DOHH2 (cell line): ENCODE data around the gene CBX5.

Experiments used
- H3F3A ChIP-seq: fragments of 200-600 bp; sonication (generic), shearing (Covaris generic); 2 replicates; pipeline ENCODE4 v1.6.0; 2016; ENCODE audit warnings: antibody characterized with exemption, mild to moderate bottlenecking; ENCODE audit not compliant: control insufficient read depth, insufficient read depth
- H3K27ac ChIP-seq: fragments of 200-600 bp; sonication (generic); 2 replicates; pipeline ENCODE4 v1.5.1; 2014; ENCODE audit warnings: low read depth, mild to moderate bottlenecking, low read length, moderate library complexity
- H3K27me3 ChIP-seq: fragments of 200-600 bp; sonication (generic); 2 replicates; pipeline ENCODE4 v1.6.1; 2014; ENCODE audit warnings: mild to moderate bottlenecking, low read length, mixed read lengths; ENCODE audit not compliant: control insufficient read depth
- H3K36me3 ChIP-seq: fragments of 200-600 bp; sonication (generic); 2 replicates; pipeline ENCODE4 v1.6.1; 2014; ENCODE audit warnings: mild to moderate bottlenecking, low read length, moderate library complexity, mixed read lengths; ENCODE audit not compliant: control insufficient read depth
- H3K4me1 ChIP-seq: fragments of 200-600 bp; sonication (generic); 2 replicates; pipeline ENCODE4 v1.6.1; 2014; ENCODE audit warnings: mild to moderate bottlenecking, low read length, mixed read lengths; ENCODE audit not compliant: control insufficient read depth
- H3K4me2 ChIP-seq: fragments of 200-600 bp; sonication (generic); 2 replicates; pipeline ENCODE4 v1.6.0; 2014; ENCODE audit warnings: mild to moderate bottlenecking, low read length, moderate library complexity
- H3K4me3 ChIP-seq: fragments of 200-600 bp; sonication (generic); 2 replicates; pipeline ENCODE4 v1.5.1; 2014; ENCODE audit warnings: mild to moderate bottlenecking, low read length, mixed read lengths
- H3K79me2 ChIP-seq: fragments of 200-600 bp; sonication (generic); 2 replicates; pipeline ENCODE4 v1.6.1; 2014; ENCODE audit warnings: mild to moderate bottlenecking, low read length, mixed read lengths; ENCODE audit not compliant: control insufficient read depth
- H3K9me2 ChIP-seq: fragments of 200-600 bp; sonication (generic); replicated peaks from 2 replicates; pipeline ENCODE4 v1.6.1; 2014; ENCODE audit warnings: mild to moderate bottlenecking, low read length, mixed read lengths; ENCODE audit not compliant: control insufficient read depth
- H3K9me3 ChIP-seq: fragments of 200-600 bp; sonication (generic); 2 replicates; pipeline ENCODE4 v1.6.1; 2014; ENCODE audit warnings: antibody characterized with exemption, low read length, mixed read lengths; ENCODE audit not compliant: control insufficient read depth, insufficient read depth
- H4K20me1 ChIP-seq: fragments of 200-600 bp; sonication (generic); 2 replicates; pipeline ENCODE4 v1.6.0; 2014; ENCODE audit warnings: low read depth, mild to moderate bottlenecking, antibody characterized with exemption, low read length, moderate library complexity; ENCODE audit not compliant: control insufficient read depth, insufficient read depth
- CTCF ChIP-seq: fragments of 200-600 bp; sonication (generic); IDR thresholded peaks from one replicate; pipeline ENCODE4 v1.5.1; 2014; ENCODE audit warnings: antibody characterized with exemption, mild to moderate bottlenecking, low read depth, low read length; ENCODE audit not compliant: poor library complexity, severe bottlenecking
- EZH2phosphoT487 ChIP-seq: fragments of 200-600 bp; sonication (generic); IDR thresholded peaks from 2 replicates; pipeline ENCODE4 v1.6.1; 2017; ENCODE audit warnings: borderline replicate concordance, mild to moderate bottlenecking, antibody characterized with exemption, low read length, moderate library complexity, mixed read lengths

CBX5 gene

GRCh38 chr12:54306925-54307741, 27.2 kb upstream of the CBX5 start:
- no peak for TF ChIP-seq EZH2phosphoT487
- TF ChIP-seq CTCF: no peak
- Histone ChIP-seq H4K20me1 (no peaks in the 10 kb centered on the region), H3K9me2 (no peaks in the 10 kb centered on the region), H3K4me1 (no peaks in the 10 kb centered on the region), H3K9me3 (no peaks in the 10 kb centered on the region), H3K27ac (no peak overlapping the region), H3K79me2 (no peaks in the 10 kb centered on the region), H3F3A (no peaks in the 10 kb centered on the region), H3K4me2 (no peak overlapping the region), H3K27me3 (peaks cover 35% of the 10 kb centered on the region), H3K4me3 (no peak overlapping the region), H3K36me3 (no peaks in the 10 kb centered on the region)

- Histone ChIP-seq H3K9me2 (no peaks in the 10 kb centered on the region), H3K9me3 (no peaks in the 10 kb centered on the region), H3K79me2 (no peaks in the 10 kb centered on the region), H3K36me3 (no peaks in the 10 kb centered on the region), H3K27me3 (peaks cover 59% of the 10 kb centered on the region), H3K27ac (no peak overlapping the region), H3K4me1 (peaks cover 6% of the 10 kb centered on the region), H3K4me3 (no peak overlapping the region), H3F3A (no peaks in the 10 kb centered on the region), H4K20me1 (0 out of 2 replicates have a peak, but pooled peaks cover 3% of the 10 kb centered on the region), H3K4me2 (no peak overlapping the region)
- no peak for TF ChIP-seq CTCF
- TF ChIP-seq EZH2phosphoT487: no peak
These were observed 24.4 kb upstream of the CBX5 start for GRCh38 chr12:54304187-54304810.

GRCh38 chr12:54303640-54304039, 23.7 kb upstream of the CBX5 start:
- Histone ChIP-seq H3K27me3 (peaks cover 66% of the 10 kb centered on the region), H4K20me1 (0 out of 2 replicates have a peak, but pooled peaks cover 3% of the 10 kb centered on the region), H3K9me2 (no peaks in the 10 kb centered on the region), H3K4me1 (peaks cover 6% of the 10 kb centered on the region), H3K27ac (no peak overlapping the region), H3K79me2 (no peaks in the 10 kb centered on the region), H3K9me3 (no peaks in the 10 kb centered on the region), H3K4me3 (no peak overlapping the region), H3K36me3 (no peaks in the 10 kb centered on the region), H3K4me2 (no peak overlapping the region), H3F3A (no peaks in the 10 kb centered on the region)
- TF ChIP-seq EZH2phosphoT487 (no peak), CTCF (no peak)
